Stimulated activated CD4-positive, alpha-beta T cell treated with anti-CD3 and anti-CD28 coated beads, Interleukin-12 subunit alpha, Interleukin-12 subunit beta, amount 100 ng/mL, for 24 hours (primary cell): ENCODE results near the gene TBCK.

ENCODE experiments used
- DNase-seq, 2 experiments: peaks; one replicate each; pipeline ENCODE4 v3.0.0-alpha.2; 2020; ENCODE audit warnings: low read depth in 2 of 2

The TBCK gene

DNA sequence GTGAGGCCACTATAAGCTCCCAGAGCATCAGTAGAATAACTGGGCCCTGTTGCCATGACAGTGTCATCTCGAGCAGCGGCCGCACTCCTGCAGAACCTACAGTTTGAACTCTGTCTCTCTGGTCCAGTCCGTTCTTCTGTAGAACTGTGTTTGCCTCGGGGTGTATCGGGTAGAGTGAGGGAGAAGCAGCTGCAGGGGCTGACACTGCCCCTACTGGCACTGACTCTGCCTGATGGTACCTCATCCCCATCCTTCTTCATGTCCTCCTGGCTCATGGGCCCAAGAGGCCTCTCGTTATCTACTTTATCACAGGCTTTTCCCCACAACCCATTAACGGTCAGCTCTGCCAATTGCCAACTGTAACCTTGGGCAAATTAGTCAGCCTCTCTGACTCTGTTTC is 324.3 kb downstream of the TBCK start:
- no peak for DNase-seq
